HCT116 (cell line): Measurements from ENCODE around the gene CISTR. TPM values are rescaled to one million over a fixed set of nuclear protein-coding genes. Genes with fewer than 3 reads are reported as not detected.

Source experiments
- ATAC-seq: fragments of 200-7000 bp; cut with Tn5 transposase; 2 replicates; pipeline ENCODE4 v1.9.1; 2020; ENCODE audit warnings: mild to moderate bottlenecking, moderate library complexity
- BruUV-seq: library from RNA; stranded (reverse); fragments of 400-500 nt; replicated peaks from 2 replicates; lab custom pipeline; 2021; lab: Mats Ljungman, UMichigan
- CTCF ChIA-PET: fragments of 300-600 bp; sonication (Branson Sonifier 250); formaldehyde crosslinking; loops from one replicate; lab custom pipeline; 2021; ENCODE audit warnings: antibody characterized with exemption; lab: Charles Lee
- POLR2A ChIA-PET: fragments of 300-600, 350-600 bp; sonication (Branson Sonifier 250); formaldehyde crosslinking; loops from one replicate; lab custom pipeline; 2021; ENCODE audit warnings: antibody characterized with exemption; lab: Charles Lee
- RAD21 ChIA-PET, 2 experiments: fragments of 300-600 bp; sonication (Branson Sonifier 250); formaldehyde crosslinking; loops; one replicate each; lab custom pipeline; 2023; ENCODE audit warnings: low total read pairs in 2 of 2; ENCODE audit not compliant: uncharacterized antibody in 2 of 2, unreplicated experiment in 2 of 2, low non-redundant PET in 1 of 2; lab: Charles Lee
- DNase-seq: peaks from one replicate; pipeline ENCODE4 v3.0.0-alpha.2; 2010; ENCODE audit warnings: low read depth, low spot score
- H2AFZ ChIP-seq: fragments of 200-600 bp; shearing (Covaris generic), sonication (generic); 2 replicates; pipeline ENCODE4 v1.6.1; 2017; ENCODE audit warnings: low read depth, mixed run types, mixed read lengths, antibody characterized with exemption, low read length; ENCODE audit not compliant: poor library complexity, severe bottlenecking
- H3K27ac ChIP-seq: 2 replicates; pipeline ENCODE4 v1.5.1; 2012; ENCODE audit warnings: low read depth, low read length
- H3K27me3 ChIP-seq: fragments of 200-600 bp; sonication (generic); 2 replicates; pipeline ENCODE4 v1.6.1; 2016; ENCODE audit warnings: mixed run types, low read length, mixed read lengths; ENCODE audit not compliant: insufficient read depth
- H3K36me3 ChIP-seq, 2 experiments: fragments of 200-500 bp in 1 of 2; fragments of 200-600 bp in 1 of 2; sonication (Bioruptor generic) in 1 of 2; sonication (generic) in 1 of 2; 2 replicates each; pipeline versions ENCODE4 v1.5.1 to v1.6.1; 2014 to 2016; ENCODE audit warnings: low read length in 2 of 2, inconsistent platforms in 1 of 2, mixed read lengths in 1 of 2, mixed run types in 1 of 2; ENCODE audit not compliant: insufficient read depth in 2 of 2, control insufficient read depth in 1 of 2
- H3K4me1 ChIP-seq, 2 experiments: fragments of 200-600 bp in 1 of 2; sonication (generic) in 1 of 2; 2 replicates each; pipeline versions ENCODE4 v1.5.1 to v1.6.1; 2012 to 2017; ENCODE audit warnings: low read length in 2 of 2, inconsistent platforms in 1 of 2, mild to moderate bottlenecking in 1 of 2, mixed read lengths in 1 of 2, mixed run types in 1 of 2, moderate library complexity in 1 of 2; ENCODE audit not compliant: insufficient read depth in 2 of 2, control insufficient read depth in 1 of 2
- H3K4me2 ChIP-seq: fragments of 200-600 bp; sonication (generic); 2 replicates; pipeline ENCODE4 v1.6.1; 2017; ENCODE audit warnings: mixed run types, low read length, mixed read lengths
- H3K4me3 ChIP-seq, 2 experiments: fragments of 200-600 bp in 1 of 2; sonication (generic) in 1 of 2; replicated peaks in 1 of 2; 2 replicates each; pipeline ENCODE4 v1.5.1; 2011 to 2016; ENCODE audit warnings: low read length in 2 of 2, control low read depth in 1 of 2, low read depth in 1 of 2, mild to moderate bottlenecking in 1 of 2, mixed read lengths in 1 of 2, mixed run types in 1 of 2
- H3K79me2 ChIP-seq: fragments of 200-600 bp; sonication (generic); 2 replicates; pipeline ENCODE4 v1.6.1; 2017; ENCODE audit warnings: mild to moderate bottlenecking, mixed run types, low read length, moderate library complexity, mixed read lengths; ENCODE audit not compliant: insufficient read depth
- H3K9ac ChIP-seq: fragments of 200-600 bp; sonication (generic); 2 replicates; pipeline ENCODE4 v1.6.1; 2016; ENCODE audit warnings: low read length, mixed read lengths
- H3K9me2 ChIP-seq: fragments of 200-600 bp; sonication (generic), shearing (Covaris generic); 2 replicates; pipeline ENCODE4 v1.6.1; 2017; ENCODE audit warnings: mixed run types, mild to moderate bottlenecking, moderate library complexity; ENCODE audit not compliant: insufficient read depth
- H3K9me3 ChIP-seq, 2 experiments: fragments of 200-500 bp in 1 of 2; fragments of 200-600 bp in 1 of 2; sonication (Bioruptor generic) in 1 of 2; sonication (generic) in 1 of 2; 2 replicates each; pipeline ENCODE4 v1.6.1; 2014 to 2017; ENCODE audit warnings: low read length in 2 of 2, mixed read lengths in 2 of 2, inconsistent platforms in 1 of 2, low read depth in 1 of 2, mild to moderate bottlenecking in 1 of 2, mixed run types in 1 of 2, moderate library complexity in 1 of 2; ENCODE audit not compliant: control insufficient read depth in 1 of 2, insufficient read depth in 1 of 2
- H4K20me1 ChIP-seq: fragments of 200-600 bp; sonication (generic), shearing (Covaris generic); 2 replicates; pipeline ENCODE4 v1.6.1; 2017; ENCODE audit warnings: mixed run types, mild to moderate bottlenecking, moderate library complexity; ENCODE audit not compliant: insufficient read depth
- CBX3 ChIP-seq: IDR thresholded peaks from 2 replicates; pipeline ENCODE4 v1.6.1; 2012; ENCODE audit warnings: low read depth
- CEBPB ChIP-seq: IDR thresholded peaks from 2 replicates; pipeline ENCODE4 v1.6.1; 2012; ENCODE audit warnings: low read depth
- ELF1 ChIP-seq: IDR thresholded peaks from 2 replicates; pipeline ENCODE4 v1.6.1; 2012; ENCODE audit warnings: low read depth, borderline replicate concordance
- EZH2phosphoT487 ChIP-seq: fragments of 200-600 bp; IDR thresholded peaks from 2 replicates; pipeline ENCODE4 v1.6.1; 2018; ENCODE audit warnings: antibody characterized with exemption, borderline replicate concordance
- FOSL1 ChIP-seq: IDR thresholded peaks from 2 replicates; pipeline ENCODE4 v1.6.1; 2012; ENCODE audit warnings: low read depth
- JUND ChIP-seq: IDR thresholded peaks from 2 replicates; pipeline ENCODE4 v1.6.1; 2012
- POLR2A ChIP-seq: IDR thresholded peaks from 2 replicates; pipeline ENCODE4 v1.7.0; 2011; ENCODE audit warnings: borderline replicate concordance; ENCODE audit not compliant: insufficient read depth, insufficient read length; ENCODE audit errors: extremely low read depth
- POLR2AphosphoS5 ChIP-seq: IDR thresholded peaks from 2 replicates; pipeline ENCODE4 v1.6.1; 2011; ENCODE audit warnings: mild to moderate bottlenecking, low read depth, low read length, moderate library complexity
- RAD21 ChIP-seq: IDR thresholded peaks from 2 replicates; pipeline ENCODE4 v1.6.1; 2012; ENCODE audit warnings: low read depth, mild to moderate bottlenecking
- SIN3A ChIP-seq: IDR thresholded peaks from 2 replicates; pipeline ENCODE4 v1.6.1; 2012; ENCODE audit warnings: low read depth
- SP1 ChIP-seq: IDR thresholded peaks from 2 replicates; pipeline ENCODE4 v1.6.1; 2012; ENCODE audit warnings: low read depth
- SRF ChIP-seq: IDR thresholded peaks from 2 replicates; pipeline ENCODE4 v1.6.1; 2012; ENCODE audit warnings: low read depth
- TCF7L2 ChIP-seq: IDR thresholded peaks from 2 replicates; pipeline ENCODE4 v1.7.0; 2011; ENCODE audit warnings: borderline replicate concordance, inconsistent platforms; ENCODE audit not compliant: insufficient read depth, insufficient read length; ENCODE audit errors: extremely low read depth
- YY1 ChIP-seq: IDR thresholded peaks from 2 replicates; pipeline ENCODE4 v1.6.1; 2011; ENCODE audit warnings: low read length, low read depth, moderate library complexity, mild to moderate bottlenecking; ENCODE audit not compliant: insufficient replicate concordance; ENCODE audit errors: extremely low read depth
- ZFX ChIP-seq: fragments of 450-650 bp; IDR thresholded peaks from 2 replicates; pipeline ENCODE4 v1.6.1; 2017
- ZNF274 ChIP-seq: fragments of 200-500 bp; sonication (Bioruptor generic); IDR thresholded peaks from 2 replicates; pipeline ENCODE4 v1.6.1; 2014; ENCODE audit warnings: mild to moderate bottlenecking, low read depth, low read length, inconsistent platforms
- intact Hi-C: fragments of 100-400 bp; cut with micrococcal nuclease; formaldehyde crosslinking; loops from 2 replicates; pipeline ENCODE4 v1.10.0; 2022
- total RNA-seq: library from RNA; stranded (reverse); gene quantifications from one replicate; pipeline ENCODE4 v1.2.1, GENCODE V29; 2021; ENCODE audit not compliant: unreplicated experiment
- TF ChIP-seq, protein P1 (sequence below): IDR thresholded peaks from 2 replicates; pipeline ENCODE4 v1.6.1; 2012
- TF ChIP-seq, protein P2 (sequence below): IDR thresholded peaks from 2 replicates; pipeline ENCODE4 v1.6.1; 2012; ENCODE audit warnings: low read depth

Gene CISTR
- total RNA-seq, 1 experiment from 2014 or later: not detected

DNA sequence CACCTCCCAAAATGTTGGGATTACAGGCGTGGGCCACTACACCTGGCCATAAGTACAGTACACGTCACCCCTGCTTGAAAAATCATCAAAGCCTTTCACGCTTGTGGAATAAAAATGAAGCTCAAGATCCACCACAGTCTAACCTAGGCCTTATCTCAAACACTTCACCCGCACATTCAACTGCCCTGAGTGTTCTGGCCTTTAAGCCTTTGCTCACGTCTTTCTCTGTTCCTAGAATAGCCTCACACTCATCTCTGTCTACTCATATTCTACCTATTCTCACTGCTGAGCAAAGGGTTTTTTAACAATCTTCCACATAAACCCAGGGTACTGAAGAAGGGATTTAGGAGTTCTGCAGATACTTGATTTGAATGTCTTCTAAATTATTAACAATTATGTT, 34.5 kb downstream of the CISTR start:
- ChIA-PET POLR2A (no interaction called here), CTCF (interaction anchor here (0.6 to 1.0 kb wide), 2 partner anchors 9 to 29 kb away, joined by 3 to 5 read pairs; no protein-coding TSS in a partner anchor), RAD21 (no interaction called here)
- H3K9me3 ChIP-seq: no peaks in the 10 kb centered on the region
- H3K27ac ChIP-seq: no peak overlapping the region
- TF ChIP-seq JUND (no peak), TCF7L2 (no peak)
- H3K4me2 ChIP-seq: no peak overlapping the region
- H3K4me3 ChIP-seq: no peak overlapping the region
- no peak overlapping the region for H3K9ac ChIP-seq
- H3K36me3 ChIP-seq: no peaks in the 10 kb centered on the region; a peak in 1 of 4 replicates
- no peak for DNase-seq
- H3K79me2 ChIP-seq: no peaks in the 10 kb centered on the region
- H4K20me1 ChIP-seq: no peaks in the 10 kb centered on the region
- intact Hi-C loops: no loop called here
- no peaks in the 10 kb centered on the region for H3K9me2 ChIP-seq
- BruUV-seq: no TSS peak
- H3K27me3 ChIP-seq: no peaks in the 10 kb centered on the region
- no peak for ATAC-seq
- no peaks in the 10 kb centered on the region for H3K4me1 ChIP-seq
- H2AFZ ChIP-seq: no peak overlapping the region

DNA sequence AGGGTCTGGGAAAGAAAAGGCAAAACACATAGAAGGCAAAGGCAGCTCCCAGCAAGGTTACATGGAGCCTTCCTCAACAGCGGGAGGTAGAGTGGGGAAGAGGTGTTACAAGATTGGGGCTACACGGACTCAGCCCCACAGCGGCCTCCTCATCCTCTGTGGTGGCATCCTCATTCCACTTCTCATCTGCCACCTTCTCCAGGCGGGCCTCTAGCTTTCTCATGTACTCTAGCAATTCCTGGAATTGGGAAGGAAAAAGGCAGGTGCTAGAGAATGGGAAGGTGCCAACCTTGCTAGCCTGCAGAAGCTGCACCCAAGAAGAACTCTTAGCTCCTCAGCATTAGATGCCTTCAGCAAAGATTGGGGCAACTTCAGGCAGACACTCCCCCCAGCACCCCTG, 37.8 kb downstream of the CISTR start:
- no peaks in the 10 kb centered on the region for H3K9me3 ChIP-seq
- H3K9me2 ChIP-seq: no peaks in the 10 kb centered on the region
- intact Hi-C loops: no loop called here
- no peak overlapping the region for H3K4me2 ChIP-seq
- POLR2A ChIA-PET: no interaction called here
- H3K4me3 ChIP-seq: no peak overlapping the region
- no peak overlapping the region for H3K9ac ChIP-seq
- H4K20me1 ChIP-seq: no peaks in the 10 kb centered on the region
- CTCF ChIA-PET: no interaction called here
- H3K4me1 ChIP-seq: no peaks in the 10 kb centered on the region
- BruUV-seq: no TSS peak
- no peak overlapping the region for H3K27ac ChIP-seq
- DNase-seq (no peak), ATAC-seq (no peak)
- no peak overlapping the region for H2AFZ ChIP-seq
- RAD21 ChIA-PET: no interaction called here
- H3K79me2 ChIP-seq: no peaks in the 10 kb centered on the region
- no peaks in the 10 kb centered on the region for H3K36me3 ChIP-seq
- H3K27me3 ChIP-seq: no peaks in the 10 kb centered on the region
- TF ChIP-seq POLR2AphosphoS5 (no peak), FOSL1 (no peak), ELF1 (no peak), POLR2A (no peak), CBX3 (no peak), SIN3A (no peak), SRF (no peak), ZNF274 (no peak), YY1 (no peak), CEBPB (no peak), SP1 (no peak), JUND (no peak), EZH2phosphoT487 (no peak), ZFX (no peak), RAD21 (no peak)
- TF ChIP-seq, protein P1, sequence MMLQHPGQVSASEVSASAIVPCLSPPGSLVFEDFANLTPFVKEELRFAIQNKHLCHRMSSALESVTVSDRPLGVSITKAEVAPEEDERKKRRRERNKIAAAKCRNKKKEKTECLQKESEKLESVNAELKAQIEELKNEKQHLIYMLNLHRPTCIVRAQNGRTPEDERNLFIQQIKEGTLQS: no peak
- TF ChIP-seq, protein P2, sequence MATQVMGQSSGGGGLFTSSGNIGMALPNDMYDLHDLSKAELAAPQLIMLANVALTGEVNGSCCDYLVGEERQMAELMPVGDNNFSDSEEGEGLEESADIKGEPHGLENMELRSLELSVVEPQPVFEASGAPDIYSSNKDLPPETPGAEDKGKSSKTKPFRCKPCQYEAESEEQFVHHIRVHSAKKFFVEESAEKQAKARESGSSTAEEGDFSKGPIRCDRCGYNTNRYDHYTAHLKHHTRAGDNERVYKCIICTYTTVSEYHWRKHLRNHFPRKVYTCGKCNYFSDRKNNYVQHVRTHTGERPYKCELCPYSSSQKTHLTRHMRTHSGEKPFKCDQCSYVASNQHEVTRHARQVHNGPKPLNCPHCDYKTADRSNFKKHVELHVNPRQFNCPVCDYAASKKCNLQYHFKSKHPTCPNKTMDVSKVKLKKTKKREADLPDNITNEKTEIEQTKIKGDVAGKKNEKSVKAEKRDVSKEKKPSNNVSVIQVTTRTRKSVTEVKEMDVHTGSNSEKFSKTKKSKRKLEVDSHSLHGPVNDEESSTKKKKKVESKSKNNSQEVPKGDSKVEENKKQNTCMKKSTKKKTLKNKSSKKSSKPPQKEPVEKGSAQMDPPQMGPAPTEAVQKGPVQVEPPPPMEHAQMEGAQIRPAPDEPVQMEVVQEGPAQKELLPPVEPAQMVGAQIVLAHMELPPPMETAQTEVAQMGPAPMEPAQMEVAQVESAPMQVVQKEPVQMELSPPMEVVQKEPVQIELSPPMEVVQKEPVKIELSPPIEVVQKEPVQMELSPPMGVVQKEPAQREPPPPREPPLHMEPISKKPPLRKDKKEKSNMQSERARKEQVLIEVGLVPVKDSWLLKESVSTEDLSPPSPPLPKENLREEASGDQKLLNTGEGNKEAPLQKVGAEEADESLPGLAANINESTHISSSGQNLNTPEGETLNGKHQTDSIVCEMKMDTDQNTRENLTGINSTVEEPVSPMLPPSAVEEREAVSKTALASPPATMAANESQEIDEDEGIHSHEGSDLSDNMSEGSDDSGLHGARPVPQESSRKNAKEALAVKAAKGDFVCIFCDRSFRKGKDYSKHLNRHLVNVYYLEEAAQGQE: no peak
